Measurements from ENCODE around the gene DAG1. TPM values are rescaled to one million over a fixed set of nuclear protein-coding genes. Genes with fewer than 3 reads are reported as not detected.

The DAG1 gene
- total and polyA plus RNA-seq, 10 donors: 3.0 to 42.7 (median 27.3) TPM

- intact Hi-C loops (cut with DNase I; ENCODE audit: low total_unique reads): no loop called here
- Histone ChIP-seq H3K4me1 (no peaks in the 10 kb centered on the region), H3K4me3 (no peak overlapping the region), H3K27me3 (replicated peaks in 1 of 7) (no peaks in the 10 kb centered on the region), H3K36me3 (peaks cover 0 to 77% (median 29%) of the 10 kb centered on the region in 6 donors), H3K9me3 (no peaks in the 10 kb centered on the region), H3K27ac (no peak overlapping the region)
- WGBS, 5 donors: 88 to 100% (median 96%) methylated on average over 1 of the region's 1 CpG
- TF ChIP-seq CTCF (IDR thresholded peaks at IDR 0.05 in 8 of 11, conservative IDR thresholded peaks at IDR 0.05 in 3 of 11) (no peak), POLR2A (IDR thresholded peaks at IDR 0.05) (no peak), POLR2AphosphoS5 (IDR thresholded peaks at IDR 0.05) (no peak)
- peak; percentile 4 for DNase-seq
Observed at GRCh38 chr3:49512781-49513355, 42.8 kb downstream of the DAG1 start.

GRCh38 chr3:49513494-49514124, 43.5 kb downstream of the DAG1 start:
- peaks cover 0 to 85% (median 29%) of the 10 kb centered on the region in 6 donors for H3K36me3 ChIP-seq
- WGBS, 5 donors: 92 to 98% (median 92%) methylated on average over 4 of the region's 4 CpGs

GRCh38 chr3:49518016-49518415, 47.9 kb downstream of the DAG1 start:
- no peak overlapping the region for H3K4me3 ChIP-seq
- H3K36me3 ChIP-seq: peaks cover 0 to 83% (median 9%) of the 10 kb centered on the region in 6 donors
- 91 to 97% (median 93%) methylated on average over 3 of the region's 3 CpGs for WGBS, 5 donors
- H3K27ac ChIP-seq: no peak overlapping the region
- TF ChIP-seq POLR2A (IDR thresholded peaks at IDR 0.05) (no peak), CTCF (IDR thresholded peaks at IDR 0.05 in 8 of 11, conservative IDR thresholded peaks at IDR 0.05 in 3 of 11) (no peak), POLR2AphosphoS5 (IDR thresholded peaks at IDR 0.05) (no peak)
- H3K4me1 ChIP-seq: peaks cover 0 to 15% (median 10%) of the 10 kb centered on the region in 6 donors
- no peak for DNase-seq
- no peaks in the 10 kb centered on the region for H3K9me3 ChIP-seq
- intact Hi-C loops (cut with DNase I; ENCODE audit: low total_unique reads): no loop called here
- no peaks in the 10 kb centered on the region for H3K27me3 ChIP-seq (replicated peaks in 1 of 7)

More at GRCh38 chr3:49513494-49514124, 43.5 kb downstream of the DAG1 start:
- no peaks in the 10 kb centered on the region for H3K4me1 ChIP-seq
- H3K9me3 ChIP-seq: no peaks in the 10 kb centered on the region
- no peak overlapping the region for H3K4me3 ChIP-seq
- TF ChIP-seq POLR2AphosphoS5 (IDR thresholded peaks at IDR 0.05) (no peak), CTCF (IDR thresholded peaks at IDR 0.05 in 8 of 11, conservative IDR thresholded peaks at IDR 0.05 in 3 of 11) (no peak), POLR2A (IDR thresholded peaks at IDR 0.05) (no peak)
- no peaks in the 10 kb centered on the region for H3K27me3 ChIP-seq (replicated peaks in 1 of 7)
- no peak for DNase-seq
- H3K27ac ChIP-seq: no peak overlapping the region
- intact Hi-C loops (cut with DNase I; ENCODE audit: low total_unique reads): no loop called here

GRCh38 chr3:49518441-49518840, 48.4 kb downstream of the DAG1 start:
- H3K9me3 ChIP-seq: no peaks in the 10 kb centered on the region
- peaks cover 0 to 81% (median 7%) of the 10 kb centered on the region in 6 donors for H3K36me3 ChIP-seq
- no peak for TF ChIP-seq POLR2AphosphoS5 (IDR thresholded peaks at IDR 0.05)
- no peak for DNase-seq
- no peaks in the 10 kb centered on the region for H3K27me3 ChIP-seq (replicated peaks in 1 of 7)
- peaks cover 0 to 15% (median 10%) of the 10 kb centered on the region in 6 donors for H3K4me1 ChIP-seq
- WGBS, 5 donors: 93 to 99% (median 96%) methylated on average over 5 of the region's 5 CpGs
- intact Hi-C loops (cut with DNase I; ENCODE audit: low total_unique reads): no loop called here
- no peak overlapping the region for H3K4me3 ChIP-seq
- no peak overlapping the region for H3K27ac ChIP-seq
